ENCODE data around the gene IL10. TPM values are rescaled to one million over a fixed set of nuclear protein-coding genes. Genes with fewer than 3 reads are reported as not detected.

Gene IL10
- total RNA-seq, 4 donors from 2014 or later = 0.34 to 2.3 (median 1.6) TPM

GRCh38 chr1:206760590-206760989, 11.7 kb downstream of the IL10 start:
- TF ChIP-seq, protein P1, sequence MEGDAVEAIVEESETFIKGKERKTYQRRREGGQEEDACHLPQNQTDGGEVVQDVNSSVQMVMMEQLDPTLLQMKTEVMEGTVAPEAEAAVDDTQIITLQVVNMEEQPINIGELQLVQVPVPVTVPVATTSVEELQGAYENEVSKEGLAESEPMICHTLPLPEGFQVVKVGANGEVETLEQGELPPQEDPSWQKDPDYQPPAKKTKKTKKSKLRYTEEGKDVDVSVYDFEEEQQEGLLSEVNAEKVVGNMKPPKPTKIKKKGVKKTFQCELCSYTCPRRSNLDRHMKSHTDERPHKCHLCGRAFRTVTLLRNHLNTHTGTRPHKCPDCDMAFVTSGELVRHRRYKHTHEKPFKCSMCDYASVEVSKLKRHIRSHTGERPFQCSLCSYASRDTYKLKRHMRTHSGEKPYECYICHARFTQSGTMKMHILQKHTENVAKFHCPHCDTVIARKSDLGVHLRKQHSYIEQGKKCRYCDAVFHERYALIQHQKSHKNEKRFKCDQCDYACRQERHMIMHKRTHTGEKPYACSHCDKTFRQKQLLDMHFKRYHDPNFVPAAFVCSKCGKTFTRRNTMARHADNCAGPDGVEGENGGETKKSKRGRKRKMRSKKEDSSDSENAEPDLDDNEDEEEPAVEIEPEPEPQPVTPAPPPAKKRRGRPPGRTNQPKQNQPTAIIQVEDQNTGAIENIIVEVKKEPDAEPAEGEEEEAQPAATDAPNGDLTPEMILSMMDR (IDR thresholded peaks at IDR 0.05) = no peak
- TF ChIP-seq POLR2A (IDR thresholded peaks at IDR 0.05) = no peak
- Histone ChIP-seq H3K36me3 (no peaks in the 10 kb centered on the region), H3K9me3 (no peaks in the 10 kb centered on the region), H3K27me3 (no peaks in the 10 kb centered on the region), H3K27ac (no peak overlapping the region), H3K4me1 (no peaks in the 10 kb centered on the region), H3K4me3 (replicated peaks in 1 of 3) (no peak overlapping the region)
- no peak for DNase-seq
- WGBS, 2 donors = 85 to 87% methylated on average over 1 of the region's 1 CpG
- intact Hi-C loops (cut with DNase I) = no loop called here

GRCh38 chr1:206757524-206758266, 14.6 kb downstream of the IL10 start:
- no peak overlapping the region for H3K27ac ChIP-seq
- no peaks in the 10 kb centered on the region for H3K4me1 ChIP-seq
- TF ChIP-seq POLR2A (IDR thresholded peaks at IDR 0.05) = no peak
- TF ChIP-seq, protein P1 (IDR thresholded peaks at IDR 0.05) = no peak
- 78 to 81% methylated on average over 13 of the region's 13 CpGs for WGBS, 2 donors
- intact Hi-C loops (cut with DNase I) = no loop called here
- H3K27me3 ChIP-seq = no peaks in the 10 kb centered on the region
- H3K4me3 ChIP-seq (replicated peaks in 1 of 3) = no peak overlapping the region
- H3K36me3 ChIP-seq = no peaks in the 10 kb centered on the region
- H3K9me3 ChIP-seq = no peaks in the 10 kb centered on the region
- DNase-seq = no peak

DNA sequence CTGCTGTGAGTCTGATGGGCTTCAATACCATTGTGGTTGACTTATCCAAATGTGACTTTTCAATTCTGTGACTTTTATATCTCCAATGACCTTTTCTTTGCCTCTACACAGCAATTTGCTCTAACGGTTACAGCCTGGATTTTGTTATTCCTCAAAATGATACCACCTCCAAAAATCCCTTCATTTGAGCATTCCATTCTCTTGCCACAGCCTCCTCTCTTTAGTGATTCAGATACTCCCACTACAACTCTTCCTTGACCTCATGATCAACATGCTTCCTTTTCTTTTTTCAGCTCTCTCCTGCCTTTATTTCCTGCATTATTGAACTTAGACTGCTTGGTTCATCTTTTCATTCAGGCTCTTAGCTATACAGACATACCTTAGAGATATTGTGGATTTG, 18.3 kb downstream of the IL10 start:
- H3K4me3 ChIP-seq (replicated peaks in 1 of 3) = no peak overlapping the region
- intact Hi-C loops (cut with DNase I) = no loop called here
- H3K36me3 ChIP-seq = no peaks in the 10 kb centered on the region
- H3K4me1 ChIP-seq = no peaks in the 10 kb centered on the region
- H3K27me3 ChIP-seq = no peaks in the 10 kb centered on the region
- WGBS, 2 donors = 70 to 88% methylated on average over 1 of the region's 1 CpG
- H3K9me3 ChIP-seq = no peaks in the 10 kb centered on the region
- TF ChIP-seq, protein P1 (IDR thresholded peaks at IDR 0.05) = no peak
- TF ChIP-seq POLR2A (IDR thresholded peaks at IDR 0.05) = no peak
- no peak for DNase-seq
- H3K27ac ChIP-seq = no peak overlapping the region

DNA sequence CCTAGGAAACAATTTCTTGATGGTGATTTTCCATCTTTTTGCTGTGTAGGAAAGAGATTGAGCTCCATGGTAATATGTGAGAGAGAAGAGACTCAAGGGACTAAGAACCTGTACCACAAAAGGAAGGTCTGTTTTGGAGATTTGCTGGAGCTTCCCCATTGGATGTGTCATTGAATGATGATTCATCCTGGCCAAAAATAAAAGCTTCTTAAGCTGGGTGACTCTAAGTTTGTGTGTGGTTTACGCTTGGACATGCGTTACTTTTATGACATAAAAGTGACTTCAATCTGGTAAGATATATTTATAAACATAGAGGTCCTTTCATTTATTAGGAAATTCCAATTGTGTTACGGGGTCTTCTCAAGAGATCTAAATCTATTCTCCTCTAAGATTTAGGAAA, 19.2 kb downstream of the IL10 start:
- Histone ChIP-seq H3K4me3 (replicated peaks in 1 of 3) (no peak overlapping the region), H3K27ac (no peak overlapping the region), H3K36me3 (no peaks in the 10 kb centered on the region), H3K27me3 (no peaks in the 10 kb centered on the region), H3K9me3 (no peaks in the 10 kb centered on the region), H3K4me1 (no peaks in the 10 kb centered on the region)
- DNase-seq = no peak
- intact Hi-C loops (cut with DNase I) = no loop called here
- WGBS, 2 donors = 91 to 94% methylated on average over 3 of the region's 3 CpGs
- TF ChIP-seq POLR2A (IDR thresholded peaks at IDR 0.05) = no peak
- TF ChIP-seq, protein P1 (IDR thresholded peaks at IDR 0.05) = no peak

- no peaks in the 10 kb centered on the region for H3K36me3 ChIP-seq
- TF ChIP-seq, protein P1 (IDR thresholded peaks at IDR 0.05) = no peak
- TF ChIP-seq POLR2A (IDR thresholded peaks at IDR 0.05) = no peak
- WGBS, 2 donors = 93% methylated on average over 2 of the region's 2 CpGs
- H3K27me3 ChIP-seq = no peaks in the 10 kb centered on the region
- H3K27ac ChIP-seq = no peak overlapping the region
- H3K4me3 ChIP-seq (replicated peaks in 1 of 3) = no peak overlapping the region
- H3K4me1 ChIP-seq = no peaks in the 10 kb centered on the region
- intact Hi-C loops (cut with DNase I) = no loop called here
- no peaks in the 10 kb centered on the region for H3K9me3 ChIP-seq
- DNase-seq = no peak
Observed at GRCh38 chr1:206752481-206752880, 19.8 kb downstream of the IL10 start.
